ENCODE measurements around the gene TPO. TPM values are rescaled to one million over a fixed set of nuclear protein-coding genes. Genes with fewer than 3 reads are reported as not detected.

The TPO gene
- total and polyA plus RNA-seq, 4 donors: not detected

DNA sequence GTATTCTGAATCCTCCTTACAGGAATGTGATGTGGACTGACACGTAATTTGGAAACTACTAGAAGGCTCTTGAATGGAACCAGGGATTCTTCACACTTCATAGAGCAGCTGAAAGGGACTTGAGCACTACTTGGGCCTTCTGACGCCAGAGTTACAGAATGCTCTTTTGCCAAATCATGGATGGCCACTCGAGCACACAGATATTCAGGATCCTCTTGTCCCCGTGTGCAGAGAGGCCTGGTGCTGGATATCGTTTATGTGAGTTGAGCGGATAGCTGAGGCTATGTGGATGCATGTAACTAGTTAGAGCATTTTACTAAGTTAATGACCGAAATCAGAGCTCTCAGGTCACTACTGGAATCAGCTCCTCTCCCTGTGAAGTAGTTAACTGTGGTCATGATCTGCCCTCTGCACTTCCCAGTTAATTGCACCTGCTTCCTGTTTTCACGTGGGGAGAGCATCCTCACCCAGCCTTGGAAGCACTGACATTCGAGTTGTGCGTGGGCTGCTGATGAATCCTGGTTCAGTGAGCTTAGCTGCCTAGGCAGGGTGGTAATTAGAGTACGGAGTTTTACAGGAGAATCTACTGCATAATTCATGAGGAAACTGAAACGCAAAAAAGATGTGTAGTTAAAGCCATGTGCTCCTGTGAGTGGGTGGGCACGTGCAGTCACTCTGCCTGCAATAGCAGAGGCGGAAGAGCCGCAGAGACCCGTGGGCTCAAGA lies 5.2 kb upstream of the TPO start:
- Histone ChIP-seq H3K4me3 (ENCODE audit: low read depth in 1 of 3, low read length in 3 of 3) (no peak overlapping the region), H3K9ac (ENCODE audit: low read depth in 1 of 2, low read length in 2 of 2) (no peak overlapping the region), H3K36me3 (ENCODE audit: control insufficient read depth in 4 of 4, insufficient read depth in 3 of 4, low read depth in 1 of 4, low read length in 3 of 4) (no peaks in the 10 kb centered on the region), H3K27ac (ENCODE audit: low read depth in 1 of 2, low read length in 2 of 2) (no peak overlapping the region), H3K4me1 (ENCODE audit: control insufficient read depth in 4 of 4, insufficient read depth in 4 of 4, low read length in 3 of 4) (no peaks in the 10 kb centered on the region), H3K27me3 (ENCODE audit: control insufficient read depth in 4 of 4, insufficient read depth in 4 of 4, low read length in 3 of 4) (peaks cover 0 to 3% (median 0%) of the 10 kb centered on the region in 4 donors), H3K9me3 (ENCODE audit: control insufficient read depth in 4 of 4, low read length in 3 of 4) (peaks cover 0 to 4% (median 2%) of the 10 kb centered on the region in 4 donors)
- DNase-seq (ENCODE audit: low spot score): no peak
- TF ChIP-seq EGR1 (IDR thresholded peaks at IDR 0.05; ENCODE audit: low read depth in 2 of 2) (no peak), HNF4A (conservative IDR thresholded peaks at IDR 0.05) (no peak), HNF4G (IDR thresholded peaks at IDR 0.05) (no peak), JUND (IDR thresholded peaks at IDR 0.05) (no peak), NR2F2 (IDR thresholded peaks at IDR 0.05) (no peak), SP1 (IDR thresholded peaks at IDR 0.05) (no peak), GABPA (IDR thresholded peaks at IDR 0.05 in 1 of 2, conservative IDR thresholded peaks at IDR 0.05 in 1 of 2) (no peak), TAF1 (conservative IDR thresholded peaks at IDR 0.05) (no peak), FOXA2 (IDR thresholded peaks at IDR 0.05) (no peak), FOXA1 (IDR thresholded peaks at IDR 0.05) (no peak)
- TF ChIP-seq, protein P1, sequence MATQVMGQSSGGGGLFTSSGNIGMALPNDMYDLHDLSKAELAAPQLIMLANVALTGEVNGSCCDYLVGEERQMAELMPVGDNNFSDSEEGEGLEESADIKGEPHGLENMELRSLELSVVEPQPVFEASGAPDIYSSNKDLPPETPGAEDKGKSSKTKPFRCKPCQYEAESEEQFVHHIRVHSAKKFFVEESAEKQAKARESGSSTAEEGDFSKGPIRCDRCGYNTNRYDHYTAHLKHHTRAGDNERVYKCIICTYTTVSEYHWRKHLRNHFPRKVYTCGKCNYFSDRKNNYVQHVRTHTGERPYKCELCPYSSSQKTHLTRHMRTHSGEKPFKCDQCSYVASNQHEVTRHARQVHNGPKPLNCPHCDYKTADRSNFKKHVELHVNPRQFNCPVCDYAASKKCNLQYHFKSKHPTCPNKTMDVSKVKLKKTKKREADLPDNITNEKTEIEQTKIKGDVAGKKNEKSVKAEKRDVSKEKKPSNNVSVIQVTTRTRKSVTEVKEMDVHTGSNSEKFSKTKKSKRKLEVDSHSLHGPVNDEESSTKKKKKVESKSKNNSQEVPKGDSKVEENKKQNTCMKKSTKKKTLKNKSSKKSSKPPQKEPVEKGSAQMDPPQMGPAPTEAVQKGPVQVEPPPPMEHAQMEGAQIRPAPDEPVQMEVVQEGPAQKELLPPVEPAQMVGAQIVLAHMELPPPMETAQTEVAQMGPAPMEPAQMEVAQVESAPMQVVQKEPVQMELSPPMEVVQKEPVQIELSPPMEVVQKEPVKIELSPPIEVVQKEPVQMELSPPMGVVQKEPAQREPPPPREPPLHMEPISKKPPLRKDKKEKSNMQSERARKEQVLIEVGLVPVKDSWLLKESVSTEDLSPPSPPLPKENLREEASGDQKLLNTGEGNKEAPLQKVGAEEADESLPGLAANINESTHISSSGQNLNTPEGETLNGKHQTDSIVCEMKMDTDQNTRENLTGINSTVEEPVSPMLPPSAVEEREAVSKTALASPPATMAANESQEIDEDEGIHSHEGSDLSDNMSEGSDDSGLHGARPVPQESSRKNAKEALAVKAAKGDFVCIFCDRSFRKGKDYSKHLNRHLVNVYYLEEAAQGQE (IDR thresholded peaks at IDR 0.05): no peak
- TF ChIP-seq, protein P2, sequence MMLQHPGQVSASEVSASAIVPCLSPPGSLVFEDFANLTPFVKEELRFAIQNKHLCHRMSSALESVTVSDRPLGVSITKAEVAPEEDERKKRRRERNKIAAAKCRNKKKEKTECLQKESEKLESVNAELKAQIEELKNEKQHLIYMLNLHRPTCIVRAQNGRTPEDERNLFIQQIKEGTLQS (IDR thresholded peaks at IDR 0.05): no peak
- TF ChIP-seq, protein P3, sequence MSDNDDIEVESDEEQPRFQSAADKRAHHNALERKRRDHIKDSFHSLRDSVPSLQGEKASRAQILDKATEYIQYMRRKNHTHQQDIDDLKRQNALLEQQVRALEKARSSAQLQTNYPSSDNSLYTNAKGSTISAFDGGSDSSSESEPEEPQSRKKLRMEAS (IDR thresholded peaks at IDR 0.05): no peak
- TF ChIP-seq, protein P4, sequence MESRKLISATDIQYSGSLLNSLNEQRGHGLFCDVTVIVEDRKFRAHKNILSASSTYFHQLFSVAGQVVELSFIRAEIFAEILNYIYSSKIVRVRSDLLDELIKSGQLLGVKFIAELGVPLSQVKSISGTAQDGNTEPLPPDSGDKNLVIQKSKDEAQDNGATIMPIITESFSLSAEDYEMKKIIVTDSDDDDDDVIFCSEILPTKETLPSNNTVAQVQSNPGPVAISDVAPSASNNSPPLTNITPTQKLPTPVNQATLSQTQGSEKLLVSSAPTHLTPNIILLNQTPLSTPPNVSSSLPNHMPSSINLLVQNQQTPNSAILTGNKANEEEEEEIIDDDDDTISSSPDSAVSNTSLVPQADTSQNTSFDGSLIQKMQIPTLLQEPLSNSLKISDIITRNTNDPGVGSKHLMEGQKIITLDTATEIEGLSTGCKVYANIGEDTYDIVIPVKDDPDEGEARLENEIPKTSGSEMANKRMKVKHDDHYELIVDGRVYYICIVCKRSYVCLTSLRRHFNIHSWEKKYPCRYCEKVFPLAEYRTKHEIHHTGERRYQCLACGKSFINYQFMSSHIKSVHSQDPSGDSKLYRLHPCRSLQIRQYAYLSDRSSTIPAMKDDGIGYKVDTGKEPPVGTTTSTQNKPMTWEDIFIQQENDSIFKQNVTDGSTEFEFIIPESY (IDR thresholded peaks at IDR 0.05): no peak
- TF ChIP-seq, protein P5, sequence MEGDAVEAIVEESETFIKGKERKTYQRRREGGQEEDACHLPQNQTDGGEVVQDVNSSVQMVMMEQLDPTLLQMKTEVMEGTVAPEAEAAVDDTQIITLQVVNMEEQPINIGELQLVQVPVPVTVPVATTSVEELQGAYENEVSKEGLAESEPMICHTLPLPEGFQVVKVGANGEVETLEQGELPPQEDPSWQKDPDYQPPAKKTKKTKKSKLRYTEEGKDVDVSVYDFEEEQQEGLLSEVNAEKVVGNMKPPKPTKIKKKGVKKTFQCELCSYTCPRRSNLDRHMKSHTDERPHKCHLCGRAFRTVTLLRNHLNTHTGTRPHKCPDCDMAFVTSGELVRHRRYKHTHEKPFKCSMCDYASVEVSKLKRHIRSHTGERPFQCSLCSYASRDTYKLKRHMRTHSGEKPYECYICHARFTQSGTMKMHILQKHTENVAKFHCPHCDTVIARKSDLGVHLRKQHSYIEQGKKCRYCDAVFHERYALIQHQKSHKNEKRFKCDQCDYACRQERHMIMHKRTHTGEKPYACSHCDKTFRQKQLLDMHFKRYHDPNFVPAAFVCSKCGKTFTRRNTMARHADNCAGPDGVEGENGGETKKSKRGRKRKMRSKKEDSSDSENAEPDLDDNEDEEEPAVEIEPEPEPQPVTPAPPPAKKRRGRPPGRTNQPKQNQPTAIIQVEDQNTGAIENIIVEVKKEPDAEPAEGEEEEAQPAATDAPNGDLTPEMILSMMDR (IDR thresholded peaks at IDR 0.05; ENCODE audit: low read depth, low read length, missing input control): no peak
- WGBS: 71% methylated on average over 16 of the region's 16 CpGs

All from liver (tissue), 9 donors.